Mesenchymal stem cell (in vitro differentiated cells and primary cell): ENCODE results near the gene LRRFIP2.
A peak's percentile ranks its signal among the peaks of the same experiment; 100 is the strongest.

Source experiments
- DNase-seq: peaks from one replicate; pipeline ENCODE4 v3.0.0-alpha.2; 2013
- H2AFZ ChIP-seq: one replicate; pipeline ENCODE4 v1.6.1; 2013; ENCODE audit warnings: low read depth, mild to moderate bottlenecking, control low read depth, inconsistent platforms, low read length, moderate library complexity
- H2AK5ac ChIP-seq: 2 replicates; pipeline ENCODE4 v1.6.1; 2013; ENCODE audit warnings: low read length, moderate library complexity, mild to moderate bottlenecking, inconsistent platforms; ENCODE audit not compliant: severe bottlenecking
- H2BK120ac ChIP-seq: one replicate; pipeline ENCODE4 v1.6.1; 2013; ENCODE audit warnings: low read depth, mild to moderate bottlenecking, inconsistent platforms, low read length, moderate library complexity
- H2BK12ac ChIP-seq, 2 experiments: one replicate each; pipeline ENCODE4 v1.6.1; 2013; ENCODE audit warnings: inconsistent platforms in 2 of 2, low read length in 2 of 2, mild to moderate bottlenecking in 2 of 2, moderate library complexity in 2 of 2, control low read depth in 1 of 2
- H2BK15ac ChIP-seq: one replicate; pipeline ENCODE4 v1.6.1; 2013; ENCODE audit warnings: mild to moderate bottlenecking, low read depth, inconsistent platforms; ENCODE audit not compliant: poor library complexity, severe bottlenecking
- H2BK5ac ChIP-seq: 2 replicates; pipeline ENCODE4 v1.6.1; 2013; ENCODE audit warnings: low read depth, mild to moderate bottlenecking, low read length, control low read depth, inconsistent platforms; ENCODE audit not compliant: poor library complexity, severe bottlenecking
- H3K14ac ChIP-seq, 2 experiments: one replicate each; pipeline ENCODE4 v1.6.1; 2013; ENCODE audit warnings: inconsistent platforms in 2 of 2, low read length in 2 of 2, control low read depth in 1 of 2, mild to moderate bottlenecking in 1 of 2, moderate library complexity in 1 of 2
- H3K18ac ChIP-seq, 2 experiments: one replicate each; pipeline ENCODE4 v1.6.1; 2013; ENCODE audit warnings: inconsistent platforms in 2 of 2, low read length in 2 of 2, control low read depth in 1 of 2, low read depth in 1 of 2, mild to moderate bottlenecking in 1 of 2
- H3K23ac ChIP-seq, 2 experiments: one replicate each; pipeline ENCODE4 v1.6.1; 2013; ENCODE audit warnings: inconsistent platforms in 2 of 2, low read length in 2 of 2, mild to moderate bottlenecking in 2 of 2, moderate library complexity in 2 of 2, control low read depth in 1 of 2
- H3K27ac ChIP-seq: 2 replicates; pipeline ENCODE4 v1.5.1; 2013; ENCODE audit warnings: mild to moderate bottlenecking, moderate library complexity, low read length, control low read depth, inconsistent platforms; ENCODE audit not compliant: poor library complexity, severe bottlenecking
- H3K27me3 ChIP-seq, 2 experiments: 2 replicates each; pipeline versions ENCODE4 v1.6.1 to v1.7.0; 2013; ENCODE audit warnings: low read length in 2 of 2, mild to moderate bottlenecking in 2 of 2, moderate library complexity in 2 of 2, control low read depth in 1 of 2, inconsistent platforms in 1 of 2; ENCODE audit not compliant: control insufficient read depth in 1 of 2, insufficient read depth in 1 of 2
- H3K36me3 ChIP-seq, 2 experiments: 2 replicates each; pipeline versions ENCODE4 v1.6.1 to v1.7.0; 2013; ENCODE audit warnings: low read length in 2 of 2, control low read depth in 1 of 2, inconsistent platforms in 1 of 2, low read depth in 1 of 2, mild to moderate bottlenecking in 1 of 2; ENCODE audit not compliant: insufficient read depth in 2 of 2, control insufficient read depth in 1 of 2
- H3K4ac ChIP-seq, 2 experiments: one replicate each; pipeline ENCODE4 v1.6.1; 2013; ENCODE audit warnings: inconsistent platforms in 2 of 2, low read length in 2 of 2, mild to moderate bottlenecking in 2 of 2, moderate library complexity in 2 of 2, control low read depth in 1 of 2, low read depth in 1 of 2
- H3K4me1 ChIP-seq: 2 replicates; pipeline ENCODE4 v1.6.1; 2013; ENCODE audit warnings: low read depth, low read length, control low read depth; ENCODE audit not compliant: control insufficient read depth, insufficient read depth
- H3K4me2 ChIP-seq: 2 replicates; pipeline ENCODE4 v1.6.1; 2013; ENCODE audit warnings: low read length, mild to moderate bottlenecking, inconsistent platforms; ENCODE audit not compliant: poor library complexity, severe bottlenecking
- H3K4me3 ChIP-seq, 2 experiments: 2 replicates each; pipeline versions ENCODE4 v1.5.1 to v1.7.0; 2013; ENCODE audit warnings: low read length in 2 of 2, mild to moderate bottlenecking in 2 of 2, control low read depth in 1 of 2, low read depth in 1 of 2; ENCODE audit not compliant: insufficient read depth in 1 of 2
- H3K79me1 ChIP-seq: replicated peaks from 2 replicates; pipeline ENCODE4 v1.6.1; 2013; ENCODE audit warnings: mild to moderate bottlenecking, control low read depth, low read length, inconsistent platforms; ENCODE audit not compliant: poor library complexity, severe bottlenecking
- H3K9ac ChIP-seq: 2 replicates; pipeline ENCODE4 v1.7.0; 2013; ENCODE audit warnings: mild to moderate bottlenecking, low read length, moderate library complexity
- H3K9me3 ChIP-seq: 2 replicates; pipeline ENCODE4 v1.7.0; 2013; ENCODE audit warnings: mild to moderate bottlenecking, low read length; ENCODE audit not compliant: control insufficient read depth
- H4K8ac ChIP-seq: one replicate; pipeline ENCODE4 v1.6.1; 2013; ENCODE audit warnings: inconsistent platforms, mild to moderate bottlenecking, low read length, moderate library complexity
- H4K91ac ChIP-seq: one replicate; pipeline ENCODE4 v1.6.1; 2013; ENCODE audit warnings: mild to moderate bottlenecking, low read length, inconsistent platforms
- WGBS: methylation state at CpG from one replicate; pipeline ENCODE4 v1.1.7; 2013; ENCODE audit warnings: mixed read lengths; 5-methylcytosine and 5-hydroxymethylcytosine counted together

Gene LRRFIP2

DNA sequence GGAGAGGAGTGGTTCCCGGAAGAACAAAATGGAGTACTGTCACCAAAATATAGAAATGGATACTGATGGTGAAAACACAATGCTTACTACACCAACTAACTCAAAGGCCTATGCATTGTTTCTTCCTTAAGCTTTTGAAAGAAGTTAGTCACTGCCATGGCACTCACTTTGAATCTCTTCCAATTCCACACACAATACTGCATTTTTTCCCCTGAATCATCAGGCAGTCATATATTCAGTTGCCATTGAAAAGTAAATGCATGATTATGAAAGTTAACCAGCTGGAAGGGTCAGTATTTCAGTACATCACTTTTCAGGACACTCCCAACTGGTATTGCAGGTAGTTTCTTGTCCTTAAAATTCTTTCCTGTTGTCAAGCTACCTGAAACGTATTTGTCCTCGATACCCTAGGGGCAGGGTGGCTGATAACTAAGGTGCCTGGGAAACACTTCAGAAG is 9.0 kb upstream of the LRRFIP2 start:
- peaks cover 5% of the 10 kb centered on the region for H3K4me1 ChIP-seq
- no peak overlapping the region for H3K4me2 ChIP-seq
- DNase-seq: peak; percentile 75
- H2BK120ac ChIP-seq: no peak overlapping the region
- H4K8ac ChIP-seq: no peak overlapping the region
- H3K79me1 ChIP-seq: peaks cover 20% of the 10 kb centered on the region
- peak overlapping the region; percentile 83 for H3K9ac ChIP-seq
- no peak overlapping the region for H2AFZ ChIP-seq
- no peak overlapping the region for H3K14ac ChIP-seq
- H3K4me3 ChIP-seq: peak overlapping the region in 1 of 2 experiments; percentile 46
- no peak overlapping the region for H3K18ac ChIP-seq
- 70% methylated on average over 2 of the region's 3 CpGs for WGBS
- H3K4ac ChIP-seq: no peak overlapping the region
- H3K23ac ChIP-seq: no peak overlapping the region
- no peak overlapping the region for H2BK15ac ChIP-seq
- H3K36me3 ChIP-seq: no peaks in the 10 kb centered on the region
- peak overlapping the region; percentile 65 for H3K27ac ChIP-seq
- H3K27me3 ChIP-seq: no peaks in the 10 kb centered on the region
- H4K91ac ChIP-seq: no peak overlapping the region
- H2BK12ac ChIP-seq: no peak overlapping the region
- no peak overlapping the region for H2AK5ac ChIP-seq
- H2BK5ac ChIP-seq: no peak overlapping the region
- H3K9me3 ChIP-seq: no peaks in the 10 kb centered on the region

DNA sequence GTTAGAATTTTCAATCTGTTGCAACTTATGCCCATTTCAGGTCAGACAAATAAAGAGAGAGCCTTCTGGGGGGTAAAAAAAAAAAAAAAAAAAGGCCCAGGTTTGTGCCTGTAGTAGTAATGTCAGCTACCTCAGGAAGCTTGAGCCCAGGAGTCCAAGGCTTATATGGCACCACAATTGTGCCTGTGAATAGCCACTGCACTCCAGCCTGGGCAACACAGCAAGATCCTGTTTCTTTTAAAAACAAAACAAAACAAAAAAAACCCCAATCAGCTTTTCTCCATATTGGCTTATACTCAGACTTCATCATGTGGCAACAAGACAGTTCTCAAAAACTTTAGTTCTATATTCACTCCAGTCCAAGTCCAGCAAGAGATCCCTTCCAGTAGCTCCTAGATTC is 8.4 kb upstream of the LRRFIP2 start:
- Histone ChIP-seq H3K4ac (no peak overlapping the region), H4K91ac (no peak overlapping the region)

DNA sequence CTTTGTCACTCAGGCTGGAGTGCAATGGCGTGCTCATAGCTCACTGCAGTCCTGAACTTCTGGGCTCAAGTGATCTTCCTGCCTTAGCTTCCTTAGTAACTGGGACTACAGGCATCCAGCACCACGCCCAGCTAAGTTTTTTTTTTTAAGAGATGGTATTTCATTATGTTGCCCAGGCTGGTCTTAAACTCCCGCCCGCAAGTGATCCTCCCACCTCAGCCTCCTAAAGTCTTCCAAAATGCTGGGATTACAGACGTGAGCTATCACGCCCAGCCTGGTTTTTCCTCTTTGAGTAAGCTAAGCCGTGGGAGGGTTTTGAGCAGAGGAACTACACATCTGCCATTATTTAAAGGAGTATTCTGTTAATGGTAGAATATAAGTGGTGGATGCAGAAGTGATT is 7.4 kb upstream of the LRRFIP2 start:
- Histone ChIP-seq H3K4ac (no peak overlapping the region), H3K4me3 (no peak overlapping the region), H2BK12ac (no peak overlapping the region), H3K23ac (no peak overlapping the region), H3K18ac (no peak overlapping the region), H2BK120ac (no peak overlapping the region), H3K14ac (no peak overlapping the region), H3K79me1 (peaks cover 20% of the 10 kb centered on the region), H2BK15ac (no peak overlapping the region), H2AK5ac (no peak overlapping the region), H3K4me1 (peaks cover 5% of the 10 kb centered on the region), H3K9ac (peak overlapping the region; percentile 83), H2BK5ac (no peak overlapping the region), H4K91ac (no peak overlapping the region), H3K9me3 (no peaks in the 10 kb centered on the region), H4K8ac (no peak overlapping the region), H3K27ac (no peak overlapping the region), H3K4me2 (no peak overlapping the region), H3K27me3 (no peaks in the 10 kb centered on the region), H2AFZ (no peak overlapping the region), H3K36me3 (no peaks in the 10 kb centered on the region)
- DNase-seq: no peak
- 89% methylated on average over 6 of the region's 7 CpGs for WGBS

More for the DNA sequence above, 8.4 kb upstream of the LRRFIP2 start:
- Histone ChIP-seq H2BK12ac (no peak overlapping the region), H4K8ac (no peak overlapping the region), H3K18ac (no peak overlapping the region), H3K36me3 (no peaks in the 10 kb centered on the region), H3K79me1 (peaks cover 20% of the 10 kb centered on the region), H3K27me3 (no peaks in the 10 kb centered on the region), H3K4me1 (peaks cover 5% of the 10 kb centered on the region), H2AK5ac (no peak overlapping the region), H2BK15ac (no peak overlapping the region), H3K23ac (no peak overlapping the region), H2BK120ac (no peak overlapping the region), H2BK5ac (no peak overlapping the region), H3K14ac (no peak overlapping the region), H3K4me3 (no peak overlapping the region), H2AFZ (no peak overlapping the region), H3K9ac (peak overlapping the region; percentile 83), H3K4me2 (no peak overlapping the region), H3K9me3 (no peaks in the 10 kb centered on the region), H3K27ac (peak overlapping the region; percentile 65)
- no peak for DNase-seq

DNA sequence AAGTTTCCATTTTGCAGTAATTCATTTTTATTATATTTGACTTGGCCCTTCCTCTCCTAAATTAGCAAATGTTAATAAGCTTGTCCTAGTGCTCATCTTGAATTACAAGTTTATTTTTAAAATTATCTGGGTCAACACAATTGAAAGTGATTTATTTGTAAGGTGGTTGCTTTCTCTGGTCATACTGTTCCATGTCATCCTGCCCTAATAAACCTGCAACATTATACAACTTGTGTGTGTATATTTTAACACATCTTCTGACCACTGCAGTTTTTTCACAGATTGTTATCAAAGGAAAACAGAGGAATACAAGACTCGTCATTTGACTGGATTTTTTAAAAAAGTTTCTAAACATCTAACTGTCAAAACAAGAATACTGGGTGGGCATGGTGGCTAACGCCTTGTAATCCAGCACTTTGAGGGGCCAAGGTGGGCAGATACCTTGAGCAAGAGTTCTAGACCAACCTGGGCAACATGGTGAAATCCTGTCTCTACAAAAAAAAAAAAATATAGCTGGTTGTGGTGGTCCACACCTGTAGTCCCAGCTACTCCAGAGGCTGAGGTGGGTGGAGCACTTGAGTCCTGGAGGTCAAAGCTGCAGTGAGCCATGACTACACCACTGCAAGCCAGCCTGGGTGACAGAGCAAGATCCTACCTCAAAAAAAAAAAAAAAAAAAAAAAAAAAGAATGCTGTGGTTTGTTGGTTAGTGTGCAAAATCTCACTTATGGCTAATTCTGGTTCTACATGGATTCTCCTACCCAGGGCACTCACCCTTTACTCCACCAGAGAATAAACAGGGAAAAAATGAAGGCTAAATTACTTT is 5.0 kb upstream of the LRRFIP2 start:
- peaks cover 12% of the 10 kb centered on the region for H3K79me1 ChIP-seq
- H3K18ac ChIP-seq: no peak overlapping the region
- H2BK5ac ChIP-seq: no peak overlapping the region
- no peaks in the 10 kb centered on the region for H3K9me3 ChIP-seq
- H3K4me2 ChIP-seq: no peak overlapping the region
- peaks cover 5% of the 10 kb centered on the region for H3K4me1 ChIP-seq
- no peaks in the 10 kb centered on the region for H3K27me3 ChIP-seq
- H3K23ac ChIP-seq: no peak overlapping the region
- H2AFZ ChIP-seq: no peak overlapping the region
- H3K36me3 ChIP-seq: no peaks in the 10 kb centered on the region
- H3K4me3 ChIP-seq: no peak overlapping the region
- no peak overlapping the region for H4K91ac ChIP-seq
- no peak overlapping the region for H3K27ac ChIP-seq
- H2BK12ac ChIP-seq: no peak overlapping the region
- no peak overlapping the region for H3K4ac ChIP-seq
- no peak overlapping the region for H2BK15ac ChIP-seq
- DNase-seq: no peak
- H2AK5ac ChIP-seq: no peak overlapping the region
- no peak overlapping the region for H3K9ac ChIP-seq
- no peak overlapping the region for H3K14ac ChIP-seq
- H4K8ac ChIP-seq: no peak overlapping the region
- H2BK120ac ChIP-seq: no peak overlapping the region
- 93% methylated on average over 2 of the region's 2 CpGs for WGBS
